Endothelial cell of umbilical vein (primary cell): ENCODE data around the gene ZNF585A. TPM values are rescaled to one million over a fixed set of nuclear protein-coding genes. Genes with fewer than 3 reads are reported as not detected.

ENCODE experiments used
- BruUV-seq: library from RNA; stranded (reverse); fragments of 400-500 nt; replicated peaks from 2 replicates; lab custom pipeline; 2021; lab: Mats Ljungman, UMichigan
- CTCF ChIA-PET: fragments of 300-600, 350-600 bp; sonication (Branson Sonifier 250); formaldehyde crosslinking; loops from one replicate; lab custom pipeline; 2021; ENCODE audit warnings: antibody characterized with exemption, inconsistent platforms; lab: Charles Lee
- POLR2A ChIA-PET: fragments of 300-600, 350-600 bp; sonication (Branson Sonifier 250); formaldehyde crosslinking; loops from one replicate; lab custom pipeline; 2021; ENCODE audit warnings: antibody characterized with exemption, inconsistent platforms; lab: Charles Lee
- DNase-seq: peaks from one replicate; pipeline ENCODE4 v3.0.0-alpha.2; 2011; ENCODE audit warnings: low read depth, low spot score
- FAIRE-seq: peaks from 2 replicates; lab custom pipeline; 2011; peaks lifted over from hg19 to GRCh38; lab: Jason Lieb, UNC
- H2AFZ ChIP-seq: 2 replicates; pipeline ENCODE4 v1.6.0; 2012; ENCODE audit warnings: low read depth, low read length, control low read depth, inconsistent platforms
- H3K27ac ChIP-seq: 2 replicates; pipeline ENCODE4 v1.5.1; 2011; ENCODE audit warnings: low read depth, mild to moderate bottlenecking, control low read depth, low read length, moderate library complexity; ENCODE audit not compliant: insufficient read depth
- H3K27me3 ChIP-seq, 2 experiments: 2 replicates each; pipeline versions ENCODE4 v1.6.0 to v1.6.1; 2011; ENCODE audit warnings: low read length in 2 of 2, mixed read lengths in 1 of 2; ENCODE audit not compliant: control insufficient read depth in 2 of 2, insufficient read depth in 2 of 2
- H3K36me3 ChIP-seq, 2 experiments: 2 replicates in 1 of 2; 3 replicates in 1 of 2; pipeline ENCODE4 v1.5.1; 2011; ENCODE audit warnings: low read length in 2 of 2, mild to moderate bottlenecking in 1 of 2, moderate library complexity in 1 of 2; ENCODE audit not compliant: control insufficient read depth in 2 of 2, insufficient read depth in 2 of 2; ENCODE audit errors: extremely low read depth in 1 of 2
- H3K4me1 ChIP-seq: 3 replicates; pipeline ENCODE4 v1.5.1; 2011; ENCODE audit warnings: mild to moderate bottlenecking, low read length; ENCODE audit not compliant: control insufficient read depth, insufficient read depth; ENCODE audit errors: extremely low read depth
- H3K4me2 ChIP-seq: 2 replicates; pipeline ENCODE4 v1.6.1; 2011; ENCODE audit warnings: low read length, control low read depth, mixed read lengths; ENCODE audit not compliant: insufficient read depth
- H3K4me3 ChIP-seq, 3 experiments: fragments of 200-600 bp in 1 of 3; sonication (generic), shearing (Covaris generic) in 1 of 3; replicated peaks in 1 of 3; 2 replicates each; pipeline ENCODE4 v1.5.1; 2011 to 2016; ENCODE audit warnings: control low read depth in 3 of 3, low read length in 3 of 3, mild to moderate bottlenecking in 2 of 3, inconsistent platforms in 1 of 3, low read depth in 1 of 3, moderate library complexity in 1 of 3; ENCODE audit not compliant: insufficient read depth in 1 of 3
- H3K79me2 ChIP-seq: 2 replicates; pipeline ENCODE4 v1.6.0; 2012; ENCODE audit warnings: low read length, inconsistent platforms; ENCODE audit not compliant: control insufficient read depth, insufficient read depth
- H3K9ac ChIP-seq: replicated peaks from 2 replicates; pipeline ENCODE3; 2011; ENCODE audit warnings: low read length, control low read depth; ENCODE audit not compliant: insufficient read depth; ENCODE audit errors: extremely low read depth
- H3K9me1 ChIP-seq: replicated peaks from 3 replicates; pipeline ENCODE4 v1.6.0; 2011; ENCODE audit warnings: mild to moderate bottlenecking, low read length; ENCODE audit not compliant: control insufficient read depth, insufficient read depth; ENCODE audit errors: extremely low read depth
- H3K9me3 ChIP-seq: replicated peaks from 2 replicates; pipeline ENCODE4 v1.5.1; 2012; ENCODE audit warnings: low read length, inconsistent platforms; ENCODE audit not compliant: control insufficient read depth, insufficient read depth
- H4K20me1 ChIP-seq: replicated peaks from 2 replicates; pipeline ENCODE3; 2011; ENCODE audit warnings: mild to moderate bottlenecking, low read length; ENCODE audit not compliant: control insufficient read depth, insufficient read depth; ENCODE audit errors: extremely low read depth
- EZH2 ChIP-seq: IDR thresholded peaks from 2 replicates; pipeline ENCODE4 v1.6.1; 2012; ENCODE audit warnings: borderline replicate concordance, low read depth, mild to moderate bottlenecking, moderate library complexity, low read length, inconsistent platforms; ENCODE audit not compliant: severe bottlenecking
- FOS ChIP-seq: IDR thresholded peaks from 2 replicates; pipeline ENCODE4 v1.6.1; 2011; ENCODE audit warnings: mild to moderate bottlenecking, low read length, moderate library complexity, borderline replicate concordance; ENCODE audit not compliant: insufficient read depth
- GATA2 ChIP-seq: IDR thresholded peaks from 2 replicates; pipeline ENCODE4 v1.7.0; 2011; ENCODE audit warnings: low read depth, mild to moderate bottlenecking, moderate library complexity, mixed read lengths, low read length; ENCODE audit not compliant: insufficient read length, insufficient read depth
- JUN ChIP-seq: IDR thresholded peaks from 2 replicates; pipeline ENCODE4 v1.6.1; 2011; ENCODE audit warnings: borderline replicate concordance, low read depth; ENCODE audit not compliant: insufficient read length, insufficient read depth
- MYC ChIP-seq: IDR thresholded peaks from one replicate; pipeline ENCODE4 v1.6.1; 2011; ENCODE audit warnings: mild to moderate bottlenecking, low read depth, low read length
- POLR2A ChIP-seq: IDR thresholded peaks from 2 replicates; pipeline ENCODE4 v1.6.1; 2012; ENCODE audit warnings: low read depth, mild to moderate bottlenecking, control low read depth, low read length
- POLR2AphosphoS5 ChIP-seq: IDR thresholded peaks from 2 replicates; pipeline ENCODE4 v1.6.1; 2012; ENCODE audit warnings: low read depth, mild to moderate bottlenecking, control low read depth, low read length, moderate library complexity; ENCODE audit not compliant: insufficient read depth
- dilution Hi-C: fragments of 300-500 bp; cut with MboI; formaldehyde crosslinking; loops from one replicate; pipeline ENCODE4 v1.15.0; 2019; ENCODE audit warnings: low sequenced_read_pairs; ENCODE audit not compliant: extremely low pct_ligation_motif_present
- intact Hi-C: fragments of 100-400 bp; cut with micrococcal nuclease; formaldehyde crosslinking; loops from one replicate; pipeline ENCODE4 v1.10.0; 2022
- polyA plus RNA-seq, 4 experiments: library from polyadenylated mRNA; depleted of rRNA in 3 of 4; stranded (reverse) in 3 of 4; unstranded in 1 of 4; fragments of >200 nt; gene quantifications; 2 replicates each; pipeline versions ENCODE4 v1.2.1 to v1.2.3, GENCODE V29; 2011 to 2012; ENCODE audit warnings: missing spikeins in 1 of 4
- total RNA-seq: library from RNA; stranded (reverse); gene quantifications from 2 replicates; pipeline ENCODE4 v1.2.3, GENCODE V29; 2021
- TF ChIP-seq, protein P1 (sequence below), 2 donors: IDR thresholded peaks; 1 replicate in 1 of 2; 2 replicates in 1 of 2; pipeline ENCODE4 v1.5.1; 2011; ENCODE audit warnings: low read length in 2 of 2, mild to moderate bottlenecking in 2 of 2, moderate library complexity in 2 of 2, control low read depth in 1 of 2, inconsistent platforms in 1 of 2, low read depth in 1 of 2; ENCODE audit not compliant: insufficient read depth in 1 of 2; ENCODE audit errors: extremely low read depth in 1 of 2
- TF ChIP-seq, protein P2 (sequence below): IDR thresholded peaks from 2 replicates; pipeline ENCODE4 v1.6.1; 2011; ENCODE audit not compliant: insufficient read depth, insufficient read length

The ZNF585A gene
- total and polyA plus RNA-seq, 2 donors (not counting 3 experiments of a cell fraction or from before 2014, with no cell fraction given) = 4.7 to 6.0 TPM

DNA sequence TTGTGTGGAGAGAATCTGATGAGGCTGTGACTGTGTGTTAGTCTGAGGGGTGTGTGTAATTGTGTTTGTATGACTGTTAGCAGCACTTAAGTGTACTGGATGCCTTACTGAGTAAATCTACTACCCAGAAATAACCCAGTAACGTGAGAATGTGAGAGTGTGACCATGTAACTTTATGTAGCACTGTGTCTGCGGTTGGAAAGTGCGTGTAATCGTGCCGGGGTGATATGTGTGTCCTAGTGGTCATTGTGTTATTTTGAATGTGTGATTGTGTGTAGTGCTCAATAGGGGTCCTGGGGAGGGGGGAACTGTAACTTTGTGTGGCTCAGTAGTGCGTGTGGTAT is 46.1 kb upstream of the ZNF585A start:
- POLR2A ChIA-PET = no interaction called here
- no peak for DNase-seq
- peak overlapping the region; percentile 77 for H3K4me2 ChIP-seq

More for the DNA sequence above, 46.1 kb upstream of the ZNF585A start:
- Histone ChIP-seq H3K4me3 (peak overlapping the region; percentile 51 to 89 (median 56)), H3K9ac (peak overlapping the region; percentile 74), H2AFZ (peak overlapping the region; percentile 83), H3K9me1 (no peaks in the 10 kb centered on the region), H3K27me3 (no peaks in the 10 kb centered on the region), H3K9me3 (no peaks in the 10 kb centered on the region), H3K27ac (peak overlapping the region; percentile 39), H3K36me3 (no peaks in the 10 kb centered on the region), H3K4me1 (peaks cover 5% of the 10 kb centered on the region), H4K20me1 (no peaks in the 10 kb centered on the region), H3K79me2 (peaks cover 11% of the 10 kb centered on the region)
- CTCF ChIA-PET = no interaction called here
- intact Hi-C loops = loop anchor here (1.0 to 10.0 kb wide), 5 partner anchors 8 to 251 kb away; partner anchors contain the start of genes ZNF420, ZNF570, ZNF585A and ZNF585B
- dilution Hi-C loops = no loop called here
- BruUV-seq = TSS peak; percentile 41
- FAIRE-seq = no peak
- no peak for TF ChIP-seq FOS
- TF ChIP-seq JUN = no peak
- no peak for TF ChIP-seq MYC
- TF ChIP-seq EZH2 = no peak
- TF ChIP-seq, protein P1, sequence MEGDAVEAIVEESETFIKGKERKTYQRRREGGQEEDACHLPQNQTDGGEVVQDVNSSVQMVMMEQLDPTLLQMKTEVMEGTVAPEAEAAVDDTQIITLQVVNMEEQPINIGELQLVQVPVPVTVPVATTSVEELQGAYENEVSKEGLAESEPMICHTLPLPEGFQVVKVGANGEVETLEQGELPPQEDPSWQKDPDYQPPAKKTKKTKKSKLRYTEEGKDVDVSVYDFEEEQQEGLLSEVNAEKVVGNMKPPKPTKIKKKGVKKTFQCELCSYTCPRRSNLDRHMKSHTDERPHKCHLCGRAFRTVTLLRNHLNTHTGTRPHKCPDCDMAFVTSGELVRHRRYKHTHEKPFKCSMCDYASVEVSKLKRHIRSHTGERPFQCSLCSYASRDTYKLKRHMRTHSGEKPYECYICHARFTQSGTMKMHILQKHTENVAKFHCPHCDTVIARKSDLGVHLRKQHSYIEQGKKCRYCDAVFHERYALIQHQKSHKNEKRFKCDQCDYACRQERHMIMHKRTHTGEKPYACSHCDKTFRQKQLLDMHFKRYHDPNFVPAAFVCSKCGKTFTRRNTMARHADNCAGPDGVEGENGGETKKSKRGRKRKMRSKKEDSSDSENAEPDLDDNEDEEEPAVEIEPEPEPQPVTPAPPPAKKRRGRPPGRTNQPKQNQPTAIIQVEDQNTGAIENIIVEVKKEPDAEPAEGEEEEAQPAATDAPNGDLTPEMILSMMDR (IDR thresholded peaks at IDR 0.05; ENCODE audit: extremely low read depth in 1 of 2, insufficient read depth in 1 of 2, low read depth in 1 of 2, low read length in 2 of 2) = no peak
- TF ChIP-seq GATA2 = no peak
- TF ChIP-seq POLR2A = no peak
- TF ChIP-seq POLR2AphosphoS5 = no peak
- TF ChIP-seq, protein P2, sequence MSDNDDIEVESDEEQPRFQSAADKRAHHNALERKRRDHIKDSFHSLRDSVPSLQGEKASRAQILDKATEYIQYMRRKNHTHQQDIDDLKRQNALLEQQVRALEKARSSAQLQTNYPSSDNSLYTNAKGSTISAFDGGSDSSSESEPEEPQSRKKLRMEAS = no peak
